GM21515 (cell line): Measurements from ENCODE around the gene MSLN.
"Not testable (repeated sequence)": the region's sequence is repeated elsewhere in the genome, so short reads cannot be mapped to it uniquely, and the experiment has no call there.

Experiments used
- ATAC-seq: cut with Tn5 transposase; IDR thresholded peaks from one replicate; pipeline ENCODE4 v1.9.1; 2021; ENCODE audit not compliant: unreplicated experiment

MSLN gene

DNA sequence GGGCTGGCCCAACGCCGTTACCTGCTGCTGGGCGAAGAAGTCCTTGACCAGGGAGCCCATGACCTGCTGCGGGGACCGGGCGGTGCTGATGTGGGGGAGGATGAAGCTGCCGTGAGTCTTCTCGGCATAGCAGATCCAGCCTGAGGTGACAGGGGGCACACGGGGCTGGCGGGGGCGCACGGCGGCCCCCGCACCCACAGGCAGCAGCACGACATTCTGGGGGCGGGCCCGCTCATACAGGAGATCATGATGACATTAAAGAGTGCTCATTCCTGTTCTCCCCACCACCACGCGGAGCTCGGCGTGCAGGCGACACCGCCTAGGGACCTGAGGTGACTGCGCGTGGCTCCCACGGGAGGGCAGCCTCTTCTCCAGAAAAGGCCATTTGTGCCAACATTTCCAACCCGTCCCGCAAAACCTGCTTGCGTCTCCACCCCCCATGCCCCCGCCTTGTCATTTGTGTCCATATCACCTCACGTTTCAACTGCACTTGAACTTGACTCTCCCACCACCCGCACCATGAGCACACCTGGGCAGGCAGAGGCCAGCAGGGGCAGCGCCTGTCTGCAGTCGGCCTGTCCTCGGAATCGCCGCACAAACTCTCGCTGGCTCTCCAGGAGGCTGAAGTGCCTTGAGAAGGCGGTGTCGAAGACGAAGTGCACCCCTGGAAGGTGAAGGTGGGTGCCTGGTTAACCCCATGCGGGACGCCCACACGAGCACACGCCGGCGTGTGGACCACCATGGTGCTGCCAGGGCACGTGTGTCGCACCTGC, 26.1 kb upstream of the MSLN start:
- ATAC-seq: no peak

DNA sequence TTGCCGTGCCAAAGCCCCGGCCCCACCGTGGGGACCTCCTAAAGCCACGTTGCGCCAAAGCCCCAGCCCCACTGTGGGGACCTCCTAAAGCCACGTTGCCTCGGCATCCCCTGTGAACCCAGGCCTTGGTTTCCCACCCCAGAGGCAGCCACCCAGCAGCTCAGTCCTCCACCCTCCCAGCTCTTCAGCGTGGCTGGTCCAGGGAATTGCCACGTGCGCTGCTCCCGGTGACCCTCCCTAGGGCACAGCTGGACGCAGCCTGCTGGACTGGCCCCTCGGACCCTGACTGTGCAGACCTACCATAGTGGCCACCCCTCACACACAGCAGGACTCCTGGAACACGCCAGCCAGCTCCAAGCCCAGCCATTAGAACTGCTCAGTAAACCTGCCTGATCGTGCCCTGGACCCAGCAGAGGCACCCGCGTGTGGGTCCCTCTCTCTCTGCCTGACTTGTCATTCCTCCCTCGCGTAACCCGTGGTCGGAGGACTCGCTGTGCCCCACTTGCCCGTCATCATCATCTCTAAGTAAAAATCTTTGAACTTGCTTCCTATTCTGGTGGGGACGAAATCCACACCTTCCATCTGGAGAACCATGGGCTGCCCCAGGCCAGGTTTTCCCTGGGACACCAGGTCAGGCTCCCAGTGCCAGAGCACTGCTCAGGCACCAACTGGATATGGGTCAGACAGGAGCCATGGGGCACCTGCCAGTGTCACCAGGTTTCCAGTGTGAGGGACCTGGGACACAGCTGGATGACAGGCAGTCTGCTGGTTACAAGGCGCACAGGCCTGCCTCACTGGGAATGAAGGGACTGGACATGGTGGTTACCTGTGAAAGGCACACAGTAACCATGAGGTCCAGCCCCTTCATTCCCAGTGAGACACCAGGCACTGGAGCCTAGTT, 25.3 kb upstream of the MSLN start:
- no peak for ATAC-seq

DNA sequence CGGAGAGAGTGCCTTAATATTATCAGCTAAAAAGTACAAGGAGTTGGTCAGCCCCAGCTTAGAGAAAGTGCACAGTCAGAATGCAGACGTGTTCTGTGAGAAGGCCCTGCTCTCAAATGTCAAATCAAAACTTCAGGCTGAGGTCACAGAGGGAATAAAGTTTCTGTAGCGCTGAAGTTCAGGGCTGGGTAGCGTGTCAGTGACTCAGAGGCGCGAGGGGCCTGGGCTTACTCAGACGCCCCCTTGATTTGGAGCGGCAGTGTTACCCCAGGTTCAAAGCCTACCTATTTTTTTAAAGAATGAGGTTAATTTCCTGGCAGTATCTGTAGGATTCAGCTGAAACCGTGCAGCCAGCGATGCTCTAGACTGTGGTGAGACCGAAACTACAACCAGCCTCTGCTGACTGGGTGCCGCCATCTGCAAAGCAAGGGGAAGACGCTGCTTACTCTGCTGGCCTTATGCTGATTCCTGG, 24.5 kb upstream of the MSLN start:
- ATAC-seq: no peak

- ATAC-seq: no peak
Measured at GRCh38 chr16:736936-737481, 23.5 kb upstream of the MSLN start.

GRCh38 chr16:739560-740458, 20.7 kb upstream of the MSLN start:
- ATAC-seq: no peak

GRCh38 chr16:740459-740763, 20.1 kb upstream of the MSLN start:
- ATAC-seq: peak; percentile 3

- peak; percentile 67 for ATAC-seq
Measured at GRCh38 chr16:740764-741505, 19.6 kb upstream of the MSLN start, which contains the start of gene CIAO3. Gene CIAO3, minus strand, starts transcription at chr16:740997. Its CDS starts 12 bp downstream, at chr16:740985.

DNA sequence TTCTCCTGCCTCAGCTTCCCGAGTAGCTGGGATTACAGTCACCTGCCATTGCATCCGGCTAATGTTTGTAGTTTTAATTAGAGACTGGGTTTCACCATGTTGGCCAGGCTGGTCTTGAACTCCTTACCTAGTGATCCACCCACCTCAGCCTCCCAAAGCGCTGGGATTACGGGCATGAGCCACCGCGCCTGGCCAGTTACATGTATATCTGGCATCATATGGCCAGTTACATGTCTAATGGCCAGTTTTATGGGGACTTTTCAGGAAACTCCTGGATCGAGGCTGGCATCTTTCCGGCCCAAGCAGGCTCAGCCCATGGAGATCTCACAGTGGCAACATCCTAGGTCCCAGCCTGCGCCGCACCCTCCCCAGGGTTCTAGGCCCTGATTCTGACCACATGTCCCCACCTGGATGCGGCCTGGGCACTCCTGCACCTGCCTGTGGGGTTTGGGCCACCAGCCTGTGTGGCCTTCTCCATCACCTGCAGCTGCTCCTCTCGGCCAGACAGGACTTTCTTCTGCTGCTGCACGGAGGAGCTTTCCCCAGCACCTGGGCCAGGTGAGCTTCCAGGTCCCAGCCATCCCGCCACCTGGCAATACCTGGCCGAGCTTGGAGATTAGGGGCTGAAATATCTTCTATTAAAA, 18.4 kb upstream of the MSLN start:
- no peak for ATAC-seq

DNA sequence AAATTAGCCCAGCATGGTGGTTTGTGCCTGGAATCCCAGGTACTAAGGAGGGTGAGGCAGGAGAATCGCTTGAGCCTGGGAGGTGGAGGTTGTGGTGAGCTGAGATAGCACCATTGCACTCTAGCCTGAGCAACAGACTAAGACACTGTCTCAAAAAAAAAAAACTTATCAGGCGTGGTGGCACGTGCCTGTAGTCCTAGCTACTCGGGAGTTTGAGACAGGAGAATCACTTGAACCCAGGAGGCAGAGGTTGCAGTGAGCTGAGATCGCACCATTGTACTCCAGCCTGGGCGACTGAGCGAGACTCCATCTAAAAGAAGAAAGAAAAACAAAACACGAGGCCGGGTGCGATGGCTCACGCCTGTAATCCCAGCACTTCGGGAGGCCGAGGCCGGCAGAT, 17.6 kb upstream of the MSLN start:
- not testable (repeated sequence) for ATAC-seq

DNA sequence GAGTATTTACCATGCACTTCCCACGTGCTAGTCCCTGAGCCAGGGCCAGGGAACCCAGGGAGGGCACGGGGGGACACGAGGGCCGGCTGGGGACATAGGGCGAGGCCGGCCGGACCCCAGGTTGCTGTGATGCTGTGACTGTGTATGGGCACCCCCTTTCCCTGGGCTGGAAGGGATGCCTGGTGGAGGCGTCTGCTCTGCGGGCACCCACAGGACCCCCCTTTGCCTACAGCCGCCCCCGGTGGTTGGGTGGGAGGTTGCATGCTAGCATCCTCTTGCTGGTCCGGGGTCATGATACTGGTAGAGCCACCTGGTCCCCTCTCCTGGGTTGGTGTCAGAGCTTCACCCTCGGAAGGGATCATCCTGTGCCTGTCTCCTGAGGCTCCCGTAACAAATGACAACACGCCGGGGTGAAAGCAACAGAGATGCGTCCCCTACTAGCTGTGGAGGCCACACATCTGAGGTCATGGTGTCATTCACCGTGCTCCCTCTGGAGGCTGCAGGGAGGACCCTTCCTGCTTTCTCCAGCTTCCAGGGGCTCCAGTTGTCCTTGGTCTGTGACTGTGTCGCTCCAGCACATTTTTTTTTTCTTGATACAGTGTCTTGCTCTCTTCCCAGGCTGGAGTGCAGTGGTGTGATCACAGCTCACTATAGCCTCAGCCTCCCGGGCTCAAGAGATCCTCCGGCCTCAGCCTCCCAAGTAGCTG, 16.6 kb upstream of the MSLN start:
- ATAC-seq: no peak

DNA sequence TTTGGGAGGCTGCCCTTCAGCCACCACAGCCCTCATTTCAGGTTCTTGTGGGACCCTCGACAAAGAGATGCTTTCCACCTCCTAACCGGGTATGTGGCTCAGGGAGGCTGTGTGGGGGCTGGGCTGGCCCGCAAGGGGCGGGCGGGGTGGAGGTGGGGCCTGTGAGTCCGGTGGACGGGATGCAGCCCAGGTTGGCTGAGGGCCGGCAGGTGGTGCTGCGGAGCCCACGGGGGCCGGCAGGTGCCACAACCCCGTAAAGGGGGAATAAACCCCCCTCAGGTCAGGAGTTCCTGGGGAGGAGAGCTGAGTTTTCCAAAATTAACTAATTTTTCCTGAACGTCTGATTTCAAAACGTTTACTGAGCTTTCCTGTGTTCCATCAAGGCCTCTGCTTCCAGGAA, 14.8 kb upstream of the MSLN start:
- no peak for ATAC-seq

- ATAC-seq: no peak
Measured at GRCh38 chr16:746637-747036, 13.9 kb upstream of the MSLN start.

DNA sequence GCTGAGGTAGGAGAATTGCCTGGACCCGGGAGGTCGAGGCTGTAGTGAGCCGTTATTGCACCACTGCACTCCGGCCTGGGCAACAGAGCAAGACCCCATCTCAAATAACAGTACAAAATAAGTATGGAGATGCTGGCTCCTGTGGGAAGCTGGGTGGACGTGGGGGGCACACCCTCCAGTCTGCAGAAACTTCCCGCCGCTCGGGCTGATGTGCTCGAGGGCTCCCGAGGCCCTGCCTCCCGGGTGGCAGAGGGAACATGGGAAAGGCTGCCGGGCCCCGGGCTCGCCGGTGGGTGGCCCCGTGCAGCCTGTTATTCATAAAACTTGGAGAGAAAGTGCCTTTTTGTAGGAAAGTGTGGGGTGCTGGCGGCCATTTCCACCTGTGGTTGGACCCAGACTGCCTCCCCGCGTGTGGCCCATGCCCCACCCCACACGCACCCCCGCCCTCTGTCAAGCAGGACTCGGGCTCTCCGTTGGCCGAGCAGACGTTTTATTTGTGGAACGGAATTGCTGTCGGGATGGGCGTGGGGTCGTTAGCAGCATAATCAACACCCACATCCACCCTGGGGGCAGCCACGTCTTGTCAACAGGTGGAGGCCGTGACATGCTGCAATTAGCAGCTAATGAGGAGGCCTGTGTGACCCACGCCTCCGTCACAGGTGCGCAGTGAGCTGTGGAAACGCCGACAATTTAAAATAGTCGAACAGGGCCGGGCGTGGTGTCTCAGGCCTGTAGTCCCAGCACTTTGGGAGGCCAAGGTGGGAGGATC, 12.4 kb upstream of the MSLN start:
- ATAC-seq: no peak

GRCh38 chr16:749010-749409, 11.5 kb upstream of the MSLN start:
- no peak for ATAC-seq

DNA sequence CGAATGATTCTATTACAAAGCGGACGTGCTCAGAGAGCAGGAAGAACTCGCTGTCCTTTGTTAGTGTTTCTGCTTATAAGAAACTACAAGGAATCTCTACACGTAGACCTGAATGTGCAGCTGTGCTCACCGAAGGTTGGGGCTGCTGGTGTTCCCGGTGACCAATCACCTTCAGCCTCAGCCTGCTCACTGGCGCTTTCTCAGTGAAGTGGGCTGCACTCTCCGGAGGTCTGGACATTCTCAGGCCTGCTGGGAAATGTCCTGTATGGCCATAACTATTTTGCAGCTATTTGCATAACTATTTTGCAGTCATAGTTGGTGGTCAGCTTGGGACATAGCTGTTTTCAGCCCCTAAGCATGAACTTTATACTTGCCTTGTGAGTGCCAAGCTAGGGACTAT, 10.0 kb upstream of the MSLN start:
- no peak for ATAC-seq

DNA sequence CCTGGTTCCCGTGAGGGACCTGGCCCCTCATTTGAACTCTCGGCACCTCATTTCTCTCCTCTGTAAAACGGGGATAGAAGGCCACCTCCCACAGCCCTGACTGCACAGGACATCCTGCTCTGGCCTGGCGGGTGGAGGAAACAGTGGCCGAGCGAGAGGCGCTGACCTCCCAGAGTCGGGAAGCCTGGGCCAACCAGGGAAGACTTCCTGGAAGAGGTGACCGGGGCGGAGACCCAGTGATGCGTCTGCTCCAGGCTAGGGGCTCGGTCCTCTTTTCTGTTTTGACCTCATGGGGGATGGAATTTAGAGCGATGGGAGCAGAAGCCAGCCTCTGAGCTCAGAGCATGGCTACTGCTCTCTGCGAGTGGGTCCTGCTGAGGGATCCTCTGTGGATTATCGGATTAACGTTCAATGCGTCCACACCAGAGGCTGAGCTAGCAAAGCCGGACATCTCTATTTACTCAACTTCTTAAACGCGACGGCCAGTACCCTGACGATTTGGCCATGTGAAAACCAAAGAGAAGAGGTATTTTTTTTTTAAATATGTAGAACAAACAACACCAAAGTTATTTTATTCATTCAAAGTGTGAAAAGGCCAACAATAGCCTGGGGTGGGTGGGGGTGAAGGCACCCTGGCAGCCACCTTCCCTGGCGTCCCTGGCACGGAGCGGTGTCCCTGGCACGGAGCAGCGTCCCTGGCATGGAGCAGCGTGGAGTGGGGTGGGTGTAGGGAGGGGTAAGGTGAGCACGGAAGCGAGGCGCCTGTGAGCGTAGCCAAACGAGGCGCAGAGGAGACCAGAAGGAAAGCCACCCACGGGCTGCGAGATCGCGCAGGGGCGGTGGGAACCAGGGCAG, 9.2 kb upstream of the MSLN start:
- no peak for ATAC-seq

- ATAC-seq: no peak
Measured at GRCh38 chr16:752007-752312, 8.6 kb upstream of the MSLN start.
